ENCODE measurements around the gene CNDP2.

DNA sequence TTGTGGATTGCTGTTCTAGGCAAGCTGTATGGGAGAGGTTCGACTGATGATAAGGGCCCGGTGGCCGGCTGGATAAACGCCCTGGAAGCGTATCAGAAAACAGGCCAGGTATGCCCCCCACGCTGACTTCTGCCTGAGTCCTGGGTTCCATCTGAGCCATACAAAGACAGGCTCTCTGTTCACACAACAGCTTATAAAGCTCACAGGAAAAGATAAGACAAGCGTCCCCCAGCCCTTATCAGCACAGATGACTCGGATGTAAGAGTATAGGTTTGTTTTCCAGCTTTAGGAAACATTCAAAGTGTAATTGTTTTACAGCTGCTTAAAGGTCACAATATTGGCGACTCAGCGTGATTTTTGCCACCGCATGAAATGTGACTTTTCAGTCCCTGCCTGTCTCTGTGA, 12.7 kb downstream of the CNDP2 start:
- TF ChIP-seq, protein P1, sequence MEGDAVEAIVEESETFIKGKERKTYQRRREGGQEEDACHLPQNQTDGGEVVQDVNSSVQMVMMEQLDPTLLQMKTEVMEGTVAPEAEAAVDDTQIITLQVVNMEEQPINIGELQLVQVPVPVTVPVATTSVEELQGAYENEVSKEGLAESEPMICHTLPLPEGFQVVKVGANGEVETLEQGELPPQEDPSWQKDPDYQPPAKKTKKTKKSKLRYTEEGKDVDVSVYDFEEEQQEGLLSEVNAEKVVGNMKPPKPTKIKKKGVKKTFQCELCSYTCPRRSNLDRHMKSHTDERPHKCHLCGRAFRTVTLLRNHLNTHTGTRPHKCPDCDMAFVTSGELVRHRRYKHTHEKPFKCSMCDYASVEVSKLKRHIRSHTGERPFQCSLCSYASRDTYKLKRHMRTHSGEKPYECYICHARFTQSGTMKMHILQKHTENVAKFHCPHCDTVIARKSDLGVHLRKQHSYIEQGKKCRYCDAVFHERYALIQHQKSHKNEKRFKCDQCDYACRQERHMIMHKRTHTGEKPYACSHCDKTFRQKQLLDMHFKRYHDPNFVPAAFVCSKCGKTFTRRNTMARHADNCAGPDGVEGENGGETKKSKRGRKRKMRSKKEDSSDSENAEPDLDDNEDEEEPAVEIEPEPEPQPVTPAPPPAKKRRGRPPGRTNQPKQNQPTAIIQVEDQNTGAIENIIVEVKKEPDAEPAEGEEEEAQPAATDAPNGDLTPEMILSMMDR (conservative IDR thresholded peaks at IDR 0.05): no peak
- no peak for TF ChIP-seq EZH2 (IDR thresholded peaks at IDR 0.05; ENCODE audit: low read depth)
